Loucy (cell line): ENCODE measurements around the gene HLA-DMB.
A peak's percentile ranks its signal among the peaks of the same experiment; 100 is the strongest.

Source experiments
- H2AFZ ChIP-seq: fragments of 200-600 bp; sonication (generic); 2 replicates; pipeline ENCODE4 v1.6.0; 2016; ENCODE audit warnings: antibody characterized with exemption, mild to moderate bottlenecking, low read length, moderate library complexity
- H3F3A ChIP-seq: fragments of 200-600 bp; 2 replicates; pipeline ENCODE4 v1.6.0; 2016; ENCODE audit warnings: antibody characterized with exemption, low read depth, mild to moderate bottlenecking
- H3K27me3 ChIP-seq: fragments of 200-600 bp; sonication (generic); 2 replicates; pipeline ENCODE4 v1.6.1; 2014; ENCODE audit warnings: low read length, mild to moderate bottlenecking; ENCODE audit not compliant: insufficient read depth, poor library complexity, severe bottlenecking
- H3K36me3 ChIP-seq: fragments of 200-600 bp; sonication (generic); 2 replicates; pipeline ENCODE4 v1.6.1; 2016; ENCODE audit warnings: low read length; ENCODE audit not compliant: insufficient read depth
- H3K4me1 ChIP-seq: fragments of 200-600 bp; sonication (generic); 2 replicates; pipeline ENCODE4 v1.5.1; 2014; ENCODE audit warnings: low read length, mild to moderate bottlenecking; ENCODE audit not compliant: insufficient read depth, poor library complexity, severe bottlenecking
- H3K4me2 ChIP-seq: fragments of 200-600 bp; sonication (generic); 2 replicates; pipeline ENCODE4 v1.6.0; 2014; ENCODE audit warnings: antibody characterized with exemption, low read length, low read depth, mild to moderate bottlenecking; ENCODE audit not compliant: poor library complexity, severe bottlenecking
- H3K4me3 ChIP-seq: fragments of 200-600 bp; sonication (generic); 2 replicates; pipeline ENCODE4 v1.5.1; 2014; ENCODE audit warnings: low read length, mild to moderate bottlenecking, mixed read lengths; ENCODE audit not compliant: poor library complexity, severe bottlenecking
- H3K79me2 ChIP-seq: fragments of 200-600 bp; sonication (generic); 2 replicates; pipeline ENCODE4 v1.6.1; 2014; ENCODE audit warnings: low read length; ENCODE audit not compliant: insufficient read depth
- H3K9ac ChIP-seq: fragments of 200-600 bp; sonication (generic); 2 replicates; pipeline ENCODE4 v1.6.0; 2014; ENCODE audit warnings: mild to moderate bottlenecking, low read depth, low read length, moderate library complexity; ENCODE audit not compliant: poor library complexity, severe bottlenecking
- H3K9me2 ChIP-seq: fragments of 200-600 bp; sonication (generic); replicated peaks from 2 replicates; pipeline ENCODE4 v1.6.1; 2016; ENCODE audit warnings: low read depth, low read length, mixed read lengths
- H3K9me3 ChIP-seq: fragments of 200-600 bp; sonication (generic); 2 replicates; pipeline ENCODE4 v1.6.1; 2014; ENCODE audit warnings: mild to moderate bottlenecking, antibody characterized with exemption, low read length, low read depth; ENCODE audit not compliant: insufficient read depth
- H4K20me1 ChIP-seq: fragments of 200-600 bp; sonication (generic); 2 replicates; pipeline ENCODE4 v1.6.0; 2014; ENCODE audit warnings: antibody characterized with exemption, low read length, mild to moderate bottlenecking; ENCODE audit not compliant: insufficient read depth, poor library complexity, severe bottlenecking
- EZH2phosphoT487 ChIP-seq: fragments of 200-600 bp; IDR thresholded peaks from 2 replicates; pipeline ENCODE4 v1.6.1; 2018; ENCODE audit warnings: antibody characterized with exemption, mild to moderate bottlenecking, moderate library complexity, borderline replicate concordance
- TF ChIP-seq, protein P1 (sequence below): fragments of 200-600 bp; sonication (generic); conservative IDR thresholded peaks from 2 replicates; pipeline ENCODE4 v1.5.1; 2014; ENCODE audit warnings: mild to moderate bottlenecking, antibody characterized with exemption, low read length

Gene HLA-DMB

DNA sequence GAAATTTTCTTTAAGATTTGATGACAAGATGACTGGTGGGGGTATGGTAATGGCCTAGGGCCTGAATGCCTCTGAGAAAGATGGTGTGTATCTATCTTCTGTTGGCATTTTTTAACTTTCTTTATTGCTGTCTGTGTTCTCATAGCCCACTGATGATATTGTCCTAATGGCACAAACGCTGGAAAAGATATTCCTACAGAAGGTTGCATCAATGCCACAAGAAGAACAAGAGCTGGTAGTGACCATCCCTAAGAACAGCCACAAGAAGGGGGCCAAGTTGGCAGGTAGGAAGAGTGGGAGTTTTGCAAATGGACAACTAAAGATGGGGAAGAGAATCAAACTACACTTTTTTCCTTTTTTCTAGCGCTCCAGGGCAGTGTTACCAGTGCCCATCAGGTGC, 35.1 kb upstream of the HLA-DMB start:
- H3K4me1 ChIP-seq: peaks cover 47% of the 10 kb centered on the region
- H3K36me3 ChIP-seq: peaks cover 93% of the 10 kb centered on the region
- peak overlapping the region; percentile 84 for H3K9ac ChIP-seq
- peak overlapping the region; percentile 96 for H3K4me3 ChIP-seq
- H3K9me2 ChIP-seq: no peaks in the 10 kb centered on the region
- H4K20me1 ChIP-seq: peaks cover 88% of the 10 kb centered on the region
- H3F3A ChIP-seq: peaks cover 25% of the 10 kb centered on the region; the same call in 1 of the 2 replicates
- H3K27me3 ChIP-seq: peaks cover 29% of the 10 kb centered on the region
- H3K4me2 ChIP-seq: peak overlapping the region; percentile 93
- TF ChIP-seq EZH2phosphoT487: no peak
- TF ChIP-seq, protein P1, sequence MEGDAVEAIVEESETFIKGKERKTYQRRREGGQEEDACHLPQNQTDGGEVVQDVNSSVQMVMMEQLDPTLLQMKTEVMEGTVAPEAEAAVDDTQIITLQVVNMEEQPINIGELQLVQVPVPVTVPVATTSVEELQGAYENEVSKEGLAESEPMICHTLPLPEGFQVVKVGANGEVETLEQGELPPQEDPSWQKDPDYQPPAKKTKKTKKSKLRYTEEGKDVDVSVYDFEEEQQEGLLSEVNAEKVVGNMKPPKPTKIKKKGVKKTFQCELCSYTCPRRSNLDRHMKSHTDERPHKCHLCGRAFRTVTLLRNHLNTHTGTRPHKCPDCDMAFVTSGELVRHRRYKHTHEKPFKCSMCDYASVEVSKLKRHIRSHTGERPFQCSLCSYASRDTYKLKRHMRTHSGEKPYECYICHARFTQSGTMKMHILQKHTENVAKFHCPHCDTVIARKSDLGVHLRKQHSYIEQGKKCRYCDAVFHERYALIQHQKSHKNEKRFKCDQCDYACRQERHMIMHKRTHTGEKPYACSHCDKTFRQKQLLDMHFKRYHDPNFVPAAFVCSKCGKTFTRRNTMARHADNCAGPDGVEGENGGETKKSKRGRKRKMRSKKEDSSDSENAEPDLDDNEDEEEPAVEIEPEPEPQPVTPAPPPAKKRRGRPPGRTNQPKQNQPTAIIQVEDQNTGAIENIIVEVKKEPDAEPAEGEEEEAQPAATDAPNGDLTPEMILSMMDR: no peak
- no peak overlapping the region for H2AFZ ChIP-seq
- H3K79me2 ChIP-seq: peaks cover 94% of the 10 kb centered on the region
- H3K9me3 ChIP-seq: no peaks in the 10 kb centered on the region

DNA sequence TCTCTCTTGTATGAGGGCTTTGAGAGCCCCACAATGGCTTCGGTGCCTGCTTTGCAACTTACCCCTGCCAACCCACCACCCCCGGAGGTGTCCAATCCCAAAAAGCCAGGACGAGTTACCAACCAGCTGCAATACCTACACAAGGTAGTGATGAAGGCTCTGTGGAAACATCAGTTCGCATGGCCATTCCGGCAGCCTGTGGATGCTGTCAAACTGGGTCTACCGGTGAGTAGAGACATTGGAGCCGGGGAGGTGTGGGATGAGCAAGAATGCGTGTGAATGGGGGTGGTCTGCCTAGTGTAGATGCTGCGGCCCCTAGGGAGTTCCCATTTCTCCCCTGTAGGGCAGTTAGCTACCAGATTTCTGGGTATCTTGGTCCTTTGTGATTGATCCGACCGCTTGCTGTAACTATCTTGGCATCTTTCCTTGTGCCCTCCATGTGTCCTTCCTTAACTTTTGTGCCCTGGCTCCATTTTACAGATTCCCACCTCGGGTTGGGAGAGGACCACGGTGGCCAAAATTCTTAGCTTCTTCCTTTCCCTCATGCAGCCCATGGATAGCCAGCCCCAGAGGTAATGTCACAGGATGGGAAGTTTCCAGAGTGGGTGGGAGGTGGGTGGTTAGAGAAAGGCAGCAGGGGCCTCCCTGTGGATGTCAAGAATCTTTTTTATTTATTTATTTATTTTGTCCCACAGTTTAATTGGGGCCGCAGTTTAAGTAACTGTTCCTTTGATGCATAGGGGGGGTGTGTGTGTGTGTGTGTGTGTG, 33.9 kb upstream of the HLA-DMB start:
- TF ChIP-seq, protein P1: no peak
- TF ChIP-seq EZH2phosphoT487: no peak

DNA sequence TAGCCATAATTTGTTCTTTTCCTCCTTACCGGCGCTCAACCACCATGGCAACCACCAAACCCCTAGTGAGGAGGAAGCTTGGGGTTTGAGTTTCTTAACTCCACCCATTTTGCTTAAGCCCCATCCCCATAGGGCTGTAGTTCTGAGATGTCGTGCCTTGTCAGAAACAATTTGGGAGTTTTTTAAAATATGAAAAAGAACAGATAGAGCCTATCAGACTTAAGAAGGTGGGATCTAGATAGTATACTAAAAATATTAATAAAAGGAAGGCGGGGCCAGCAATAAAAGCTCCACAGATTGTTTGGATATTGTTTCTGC, 33.1 kb upstream of the HLA-DMB start:
- peak overlapping the region; percentile 93 for H3K4me2 ChIP-seq
- H3F3A ChIP-seq: peaks cover 10% of the 10 kb centered on the region; the same call in 1 of the 2 replicates
- peaks cover 92% of the 10 kb centered on the region for H3K79me2 ChIP-seq
- H3K9me3 ChIP-seq: no peaks in the 10 kb centered on the region
- H3K27me3 ChIP-seq: peaks cover 42% of the 10 kb centered on the region
- H3K9ac ChIP-seq: peak overlapping the region; percentile 84
- H3K36me3 ChIP-seq: peaks cover 74% of the 10 kb centered on the region
- H3K4me3 ChIP-seq: peak overlapping the region; percentile 96
- H4K20me1 ChIP-seq: peaks cover 69% of the 10 kb centered on the region
- no peaks in the 10 kb centered on the region for H3K9me2 ChIP-seq
- no peak overlapping the region for H2AFZ ChIP-seq
- TF ChIP-seq EZH2phosphoT487: no peak
- TF ChIP-seq, protein P1: no peak
- peaks cover 33% of the 10 kb centered on the region for H3K4me1 ChIP-seq

More for the DNA sequence above, 33.9 kb upstream of the HLA-DMB start:
- Histone ChIP-seq H3K36me3 (peaks cover 81% of the 10 kb centered on the region), H3F3A (peaks cover 15% of the 10 kb centered on the region; the same call in 1 of the 2 replicates), H3K4me2 (peak overlapping the region; percentile 93), H2AFZ (no peak overlapping the region), H3K79me2 (peaks cover 92% of the 10 kb centered on the region), H4K20me1 (peaks cover 76% of the 10 kb centered on the region), H3K4me3 (peak overlapping the region; percentile 96), H3K9me3 (no peaks in the 10 kb centered on the region), H3K9me2 (no peaks in the 10 kb centered on the region), H3K9ac (peak overlapping the region; percentile 84), H3K27me3 (peaks cover 37% of the 10 kb centered on the region), H3K4me1 (peaks cover 40% of the 10 kb centered on the region)
